Astrocyte (in vitro differentiated cells and primary cell): ENCODE measurements around the gene C3orf20.

Experiments used
- CTCF ChIP-seq: IDR thresholded peaks from 2 replicates; pipeline ENCODE4 v1.5.1; 2011; ENCODE audit warnings: low read depth, mild to moderate bottlenecking, inconsistent platforms, low read length, moderate library complexity; ENCODE audit not compliant: insufficient read depth
- EZH2 ChIP-seq: IDR thresholded peaks from 2 replicates; pipeline ENCODE4 v1.6.1; 2012; ENCODE audit warnings: mild to moderate bottlenecking, low read length, inconsistent platforms; ENCODE audit not compliant: insufficient read depth

GRCh38 chr3:14719006-14719405 is 44.1 kb downstream of the C3orf20 start:
- TF ChIP-seq CTCF (no peak), EZH2 (no peak)
